ENCODE measurements around the gene CLDN24. TPM values are rescaled to one million over a fixed set of nuclear protein-coding genes. Genes with fewer than 3 reads are reported as not detected.

CLDN24 gene
- polyA plus RNA-seq, 4 donors: not detected

DNA sequence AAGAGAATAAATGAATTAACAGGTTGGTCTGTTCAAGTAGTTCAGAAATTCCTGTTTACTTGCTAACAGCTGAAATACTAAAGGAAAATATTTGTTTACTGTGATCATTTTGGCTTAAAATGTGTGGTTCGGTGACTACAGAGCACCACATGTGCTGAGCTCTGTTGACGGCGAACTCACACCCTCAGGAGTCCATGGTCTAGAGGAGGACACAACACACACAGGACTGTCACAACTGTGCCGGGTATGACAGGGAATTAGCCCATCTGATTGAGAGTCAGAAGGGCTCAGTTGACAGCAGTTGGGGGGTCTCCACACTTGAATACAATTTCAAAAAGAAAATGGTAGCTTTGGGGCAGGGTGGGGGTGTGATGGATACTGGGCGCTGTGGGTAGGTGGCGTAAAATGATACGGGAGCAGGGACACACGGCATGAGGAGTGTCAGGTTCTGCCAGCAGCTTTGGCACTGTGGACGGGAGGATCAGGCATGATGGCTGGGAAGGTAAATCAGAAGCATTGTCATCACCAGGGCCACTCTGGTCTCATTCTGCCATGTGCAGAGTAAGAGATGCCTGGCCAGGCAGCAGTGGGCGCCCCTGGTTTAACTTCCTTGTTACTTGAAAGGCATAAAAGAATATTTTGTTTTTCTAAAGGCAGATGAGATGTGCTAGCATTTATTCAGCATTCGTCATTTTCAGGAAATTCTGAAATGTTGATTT lies 35.5 kb downstream of the CLDN24 start:
- no peak for DNase-seq (ENCODE audit: low read depth in 4 of 4, low spot score in 3 of 4)

DNA sequence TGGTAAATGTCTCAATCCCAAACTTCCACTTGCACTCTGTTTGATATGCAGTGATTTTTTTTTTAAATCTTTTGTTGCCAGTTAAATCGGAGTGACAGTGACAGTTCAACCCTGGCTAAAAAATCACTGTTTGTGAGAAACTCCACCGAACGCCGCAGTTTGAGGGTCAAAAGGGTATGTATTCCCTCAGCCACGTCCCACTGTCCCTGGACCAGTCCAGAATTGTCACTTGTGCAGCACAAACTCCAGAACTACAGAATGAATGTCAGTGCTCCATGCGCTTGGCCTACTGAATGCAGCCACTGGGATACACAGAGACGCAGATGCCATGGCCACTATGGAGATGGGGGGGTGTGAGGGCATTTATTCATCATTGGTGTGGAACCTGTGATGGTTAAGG lies 36.3 kb downstream of the CLDN24 start:
- DNase-seq (ENCODE audit: low read depth in 4 of 4, low spot score in 3 of 4): no peak

DNA sequence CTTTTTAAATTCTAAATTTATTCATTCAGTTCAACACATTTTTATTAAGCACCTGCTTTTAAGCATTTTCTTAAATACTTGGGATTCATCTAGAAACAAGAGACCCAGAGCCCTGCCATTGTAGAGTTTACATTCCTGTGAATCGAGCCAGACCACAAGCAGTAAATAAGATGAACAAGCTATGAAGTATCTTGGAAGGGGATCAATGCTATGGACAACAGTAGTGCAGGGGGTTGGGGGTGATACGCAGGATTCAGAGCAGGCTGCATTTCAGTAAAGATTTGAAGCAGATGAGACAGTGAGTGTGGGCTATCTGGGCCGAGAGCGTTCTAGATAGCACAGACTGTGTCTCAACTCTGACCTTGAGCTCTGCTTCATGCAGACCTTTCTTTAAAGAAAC lies 37.3 kb downstream of the CLDN24 start:
- no peak for DNase-seq (ENCODE audit: low read depth in 4 of 4, low spot score in 3 of 4)

DNA sequence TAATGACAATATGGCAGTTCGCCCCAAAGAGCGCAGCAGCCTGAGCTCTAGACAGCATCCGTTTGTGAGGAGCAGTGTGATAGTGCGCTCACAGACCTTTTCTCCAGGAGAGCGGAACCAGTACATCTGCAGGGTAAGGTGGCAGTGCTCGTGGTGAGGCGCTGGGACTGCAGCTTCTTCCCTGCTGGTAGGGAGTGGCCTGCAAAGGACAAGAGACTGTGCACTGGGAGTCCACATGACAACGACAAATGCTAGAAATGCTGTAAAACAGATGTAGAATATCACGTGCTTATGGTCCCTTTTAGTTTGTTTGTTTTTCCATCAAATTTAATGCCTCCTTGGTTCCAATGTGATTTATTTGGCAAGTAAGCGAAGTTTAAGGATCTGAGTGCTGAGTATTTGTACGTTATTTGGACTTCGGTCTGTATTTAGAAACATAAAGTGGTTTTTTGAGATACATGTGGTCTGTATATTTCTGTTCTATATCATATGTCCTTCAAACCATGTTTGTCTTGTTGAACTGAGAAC lies 37.9 kb downstream of the CLDN24 start:
- DNase-seq (ENCODE audit: low read depth in 4 of 4, low spot score in 3 of 4): peak in 2 of 4 donors; percentile 33 to 47

DNA sequence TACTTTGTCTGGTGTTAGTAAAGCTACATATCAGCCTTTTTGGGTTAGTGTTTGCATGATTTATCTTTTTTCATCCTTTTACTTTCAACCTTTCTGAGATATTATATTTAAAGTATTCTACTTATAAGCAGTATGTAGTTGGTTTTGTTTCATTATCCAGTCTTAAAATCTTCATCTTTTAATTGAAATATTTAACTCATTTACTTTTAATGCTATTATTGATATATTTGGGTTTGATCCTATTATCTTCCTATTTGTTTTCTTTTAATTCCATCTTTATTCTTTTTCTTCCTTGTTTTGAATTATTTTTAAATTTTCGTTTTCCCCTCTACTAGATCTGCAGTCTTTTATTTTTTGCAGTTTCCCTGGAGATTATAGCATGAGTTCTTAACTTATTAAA lies 46.1 kb downstream of the CLDN24 start:
- DNase-seq (ENCODE audit: low read depth in 4 of 4, low spot score in 3 of 4): no peak

DNA sequence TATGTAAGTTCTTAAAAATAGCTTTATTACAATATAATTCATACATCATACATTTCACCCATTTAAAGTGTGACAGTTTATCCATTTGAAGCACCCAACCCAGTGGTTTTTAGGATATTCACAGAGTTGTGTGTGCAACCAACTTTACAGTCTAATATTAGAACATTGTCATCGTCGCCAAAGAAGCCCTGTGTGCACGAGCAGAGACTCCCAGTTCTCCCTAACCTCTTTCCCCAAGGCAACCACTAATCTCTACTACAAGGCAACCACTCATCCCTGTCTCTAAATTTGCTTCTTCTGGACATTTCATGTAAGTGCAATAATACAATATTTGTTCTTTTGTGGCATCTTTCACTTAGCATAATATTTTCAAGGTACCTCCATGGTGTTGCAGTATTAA lies 49.8 kb downstream of the CLDN24 start:
- DNase-seq (ENCODE audit: low read depth in 4 of 4, low spot score in 3 of 4): no peak

Other genes starting within 250 kb of the CLDN24 start
- gene WWC2, start 223.2 kb downstream of the CLDN24 start, polyA plus RNA-seq (ENCODE audit: insufficient read length in 4 of 4): 10 to 100 TPM; 40.0 to 60.5 (median 59.1) TPM
- gene CLDN22, start 2.1 kb downstream of the CLDN24 start, polyA plus RNA-seq (ENCODE audit: insufficient read length in 4 of 4): under 1 TPM in 3 of 4 donors, not detected in 1; 0.32 to 0.66 (median 0.59) TPM
- 10 to 100 TPM; 22.6 to 44.2 (median 35.1) TPM for gene CDKN2AIP, start 122.2 kb upstream of the CLDN24 start, polyA plus RNA-seq (ENCODE audit: insufficient read length in 4 of 4)
- 10 to 100 TPM; 21.7 to 29.1 (median 24.9) TPM for gene ING2, start 182.6 kb upstream of the CLDN24 start, polyA plus RNA-seq (ENCODE audit: insufficient read length in 4 of 4)

All from left renal pelvis (tissue), 4 donors.